22Rv1 (cell line): ENCODE results near the gene HBQ1.
"Not testable (repeated sequence)": the region's sequence is repeated elsewhere in the genome, so short reads cannot be mapped to it uniquely, and the experiment has no call there.

Source experiments
- ZFX ChIP-seq: fragments of 450-650 bp; IDR thresholded peaks from 2 replicates; pipeline ENCODE4 v1.6.1; 2017; ENCODE audit warnings: antibody characterized with exemption, borderline replicate concordance
- TF ChIP-seq, protein P1 (sequence below): fragments of 450-650 bp; IDR thresholded peaks from 2 replicates; pipeline ENCODE4 v1.5.1; 2017; ENCODE audit warnings: mild to moderate bottlenecking

DNA sequence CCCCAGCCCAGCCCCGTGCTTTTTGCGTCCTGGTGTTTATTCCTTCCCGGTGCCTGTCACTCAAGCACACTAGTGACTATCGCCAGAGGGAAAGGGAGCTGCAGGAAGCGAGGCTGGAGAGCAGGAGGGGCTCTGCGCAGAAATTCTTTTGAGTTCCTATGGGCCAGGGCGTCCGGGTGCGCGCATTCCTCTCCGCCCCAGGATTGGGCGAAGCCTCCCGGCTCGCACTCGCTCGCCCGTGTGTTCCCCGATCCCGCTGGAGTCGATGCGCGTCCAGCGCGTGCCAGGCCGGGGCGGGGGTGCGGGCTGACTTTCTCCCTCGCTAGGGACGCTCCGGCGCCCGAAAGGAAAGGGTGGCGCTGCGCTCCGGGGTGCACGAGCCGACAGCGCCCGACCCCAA lies 4.3 kb upstream of the HBQ1 start:
- not testable (repeated sequence) for TF ChIP-seq ZFX
- TF ChIP-seq, protein P1, sequence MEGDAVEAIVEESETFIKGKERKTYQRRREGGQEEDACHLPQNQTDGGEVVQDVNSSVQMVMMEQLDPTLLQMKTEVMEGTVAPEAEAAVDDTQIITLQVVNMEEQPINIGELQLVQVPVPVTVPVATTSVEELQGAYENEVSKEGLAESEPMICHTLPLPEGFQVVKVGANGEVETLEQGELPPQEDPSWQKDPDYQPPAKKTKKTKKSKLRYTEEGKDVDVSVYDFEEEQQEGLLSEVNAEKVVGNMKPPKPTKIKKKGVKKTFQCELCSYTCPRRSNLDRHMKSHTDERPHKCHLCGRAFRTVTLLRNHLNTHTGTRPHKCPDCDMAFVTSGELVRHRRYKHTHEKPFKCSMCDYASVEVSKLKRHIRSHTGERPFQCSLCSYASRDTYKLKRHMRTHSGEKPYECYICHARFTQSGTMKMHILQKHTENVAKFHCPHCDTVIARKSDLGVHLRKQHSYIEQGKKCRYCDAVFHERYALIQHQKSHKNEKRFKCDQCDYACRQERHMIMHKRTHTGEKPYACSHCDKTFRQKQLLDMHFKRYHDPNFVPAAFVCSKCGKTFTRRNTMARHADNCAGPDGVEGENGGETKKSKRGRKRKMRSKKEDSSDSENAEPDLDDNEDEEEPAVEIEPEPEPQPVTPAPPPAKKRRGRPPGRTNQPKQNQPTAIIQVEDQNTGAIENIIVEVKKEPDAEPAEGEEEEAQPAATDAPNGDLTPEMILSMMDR: not testable (repeated sequence)
